Left lung (tissue), 10 donors: Measurements from ENCODE around the gene GPATCH8. TPM values are rescaled to one million over a fixed set of nuclear protein-coding genes. Genes with fewer than 3 reads are reported as not detected.
"Not testable (repeated sequence)": the region's sequence is repeated elsewhere in the genome, so short reads cannot be mapped to it uniquely, and the experiment has no call there.

Source experiments
- ATAC-seq: fragments of 200-7000 bp; cut with Tn5 transposase; one replicate; pipeline ENCODE4 v1.9.1; 2020; ENCODE audit warnings: moderate library complexity
- DNase-seq, 4 donors: peaks; one replicate each; pipeline ENCODE4 v3.0.0-alpha.2; 2013 to 2020
- H3K27ac ChIP-seq, 2 donors: fragments of 200-600 bp; sonication (generic) in 1 of 2; one replicate each; pipeline versions ENCODE4 v1.5.0 to v1.8.0; 2020 to 2021
- H3K27me3 ChIP-seq, 2 donors: fragments of 200-600 bp; sonication (generic) in 1 of 2; one replicate each; pipeline versions ENCODE4 v1.5.0 to v1.8.0; 2020 to 2021
- H3K36me3 ChIP-seq, 2 donors: fragments of 200-600 bp; sonication (generic) in 1 of 2; one replicate each; pipeline versions ENCODE4 v1.5.0 to v1.8.0; 2020 to 2021
- H3K4me1 ChIP-seq, 2 donors: fragments of 200-600 bp; one replicate each; pipeline ENCODE4 v1.8.0; 2021
- H3K4me3 ChIP-seq, 2 donors: fragments of 200-600 bp; sonication (generic) in 1 of 2; one replicate each; pipeline versions ENCODE4 v1.5.0 to v1.8.0; 2020 to 2021; ENCODE audit warnings: mild to moderate bottlenecking in 1 of 2
- H3K9me3 ChIP-seq, 2 donors: fragments of 200-600 bp; sonication (generic) in 1 of 2; one replicate each; pipeline versions ENCODE4 v1.5.0 to v1.8.0; 2020 to 2021
- CTCF ChIP-seq, 2 donors: fragments of 200-600 bp; sonication (generic) in 1 of 2; IDR thresholded peaks; one replicate each; pipeline versions ENCODE4 v1.5.0 to v1.8.0; 2021; ENCODE audit warnings: antibody characterized with exemption in 2 of 2
- intact Hi-C, 2 donors: fragments of 100-400 bp; cut with DNase I; formaldehyde crosslinking; loops; one replicate each; pipeline versions ENCODE4 v1.11.2 to v1.14.2; 2022
- polyA plus RNA-seq, 6 donors: library from polyadenylated mRNA; unstranded; fragments of 120-200 nt; gene quantifications; one replicate each; pipeline ENCODE4 v1.2.1, GENCODE V29; 2013; ENCODE audit not compliant: insufficient read length in 6 of 6
- total RNA-seq, 2 donors: library from RNA; stranded (reverse); fragmentation: NEBNext Ultra II Directional; extraction: Animal tissue kit (Norgen Biotek cat#: 25700); gene quantifications; one replicate each; pipeline ENCODE4 v1.2.1, GENCODE V29; 2021
- donor health status: DM: no; HTN: yes; CAD: no.
- donor health status: DM: no; HTN: no; CAD: no.

Gene GPATCH8
- total and polyA plus RNA-seq, 8 donors, result 29.8 to 57.5 (median 52.9) TPM

- ATAC-seq, result no peak
Observed at GRCh38 chr17:44396946-44397345, 106.3 kb downstream of the GPATCH8 start.

GRCh38 chr17:44394833-44395232 is 108.4 kb downstream of the GPATCH8 start:
- intact Hi-C loops, result loop anchor here in 1 of 2 donors (10.0 kb wide), 1 partner anchor 110 kb away; the partner anchor contains the start of gene GPATCH8
- H3K9me3 ChIP-seq, result no peaks in the 10 kb centered on the region
- DNase-seq (no peak), ATAC-seq (no peak)
- no peak overlapping the region for H3K27ac ChIP-seq
- TF ChIP-seq CTCF (IDR thresholded peaks at IDR 0.05), result no peak
- H3K4me1 ChIP-seq, result no peaks in the 10 kb centered on the region
- H3K36me3 ChIP-seq, result peaks cover 0 to 32% of the 10 kb centered on the region in 2 donors
- no peaks in the 10 kb centered on the region for H3K27me3 ChIP-seq
- H3K4me3 ChIP-seq, result no peak overlapping the region

More at GRCh38 chr17:44396946-44397345, 106.3 kb downstream of the GPATCH8 start:
- intact Hi-C loops, result loop anchor here in 1 of 2 donors (10.0 kb wide), 1 partner anchor 108 kb away; the partner anchor contains the start of gene GPATCH8
- H3K27me3 ChIP-seq, result no peaks in the 10 kb centered on the region
- H3K4me3 ChIP-seq, result no peak overlapping the region
- TF ChIP-seq CTCF (IDR thresholded peaks at IDR 0.05), result no peak
- no peaks in the 10 kb centered on the region for H3K4me1 ChIP-seq
- DNase-seq, result no peak
- no peaks in the 10 kb centered on the region for H3K9me3 ChIP-seq
- no peak overlapping the region for H3K27ac ChIP-seq
- peaks cover 0 to 53% of the 10 kb centered on the region in 2 donors for H3K36me3 ChIP-seq

DNA sequence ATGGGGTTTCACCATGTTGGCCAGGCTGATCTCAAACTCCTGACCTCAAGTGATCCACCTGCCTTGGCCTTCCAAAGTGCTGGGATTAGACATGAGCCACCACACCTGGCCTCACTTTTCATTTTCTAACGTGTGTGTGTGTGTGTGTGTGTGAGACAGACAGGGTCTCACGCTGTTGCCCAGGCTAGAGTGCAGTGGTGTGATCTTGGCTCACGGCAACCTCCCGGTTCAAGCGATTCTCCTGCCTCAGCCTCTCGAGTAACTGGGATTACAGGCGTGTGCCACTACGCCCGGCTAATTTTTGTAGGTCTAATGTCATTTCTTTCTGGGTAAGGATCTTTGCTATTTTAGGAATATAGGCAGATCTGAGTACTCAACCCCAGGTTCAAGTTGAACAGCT is 109.1 kb downstream of the GPATCH8 start:
- H3K4me1 ChIP-seq, H3K27ac ChIP-seq, DNase-seq, H3K9me3 ChIP-seq, H3K27me3 ChIP-seq, ATAC-seq, H3K4me3 ChIP-seq: not testable (repeated sequence)
- intact Hi-C loops, result loop anchor here in 1 of 2 donors (10.0 kb wide), 1 partner anchor 111 kb away; the partner anchor contains the start of gene GPATCH8
- peaks cover 0 to 25% of the 10 kb centered on the region in 2 donors for H3K36me3 ChIP-seq

DNA sequence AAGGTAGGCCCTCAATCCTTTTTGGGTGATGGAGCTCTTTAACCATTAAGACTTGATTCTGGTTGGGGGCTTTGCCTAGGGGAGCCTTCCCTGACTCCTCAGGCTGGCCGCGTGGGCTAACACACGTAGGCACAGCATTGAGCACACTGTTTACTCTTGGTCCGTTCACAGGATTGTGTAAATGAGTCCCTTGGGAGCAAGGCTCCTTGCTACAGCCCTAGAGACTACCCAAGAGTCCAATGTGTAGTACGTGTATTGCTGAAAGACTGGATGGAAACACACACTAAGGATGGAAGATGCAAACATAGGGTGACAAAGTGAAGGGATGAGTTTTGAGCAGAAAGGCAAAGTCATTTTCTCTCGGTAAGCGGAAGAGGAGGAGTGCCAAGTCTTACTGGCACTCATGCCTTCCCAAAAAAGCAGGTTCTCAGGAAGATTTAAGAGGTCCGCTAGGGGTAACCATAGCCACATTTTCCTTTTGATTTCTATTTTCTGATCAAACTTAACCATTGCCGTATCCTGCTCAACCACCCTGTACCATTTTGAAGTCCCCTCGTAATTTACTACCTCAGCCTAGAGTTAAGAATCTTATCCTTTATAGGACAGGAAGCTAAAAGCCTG is 112.8 kb downstream of the GPATCH8 start:
- Histone ChIP-seq H3K27ac (no peak overlapping the region), H3K9me3 (no peaks in the 10 kb centered on the region), H3K4me1 (peaks cover 5 to 8% of the 10 kb centered on the region in 2 donors), H3K27me3 (peaks cover 0 to 17% of the 10 kb centered on the region in 2 donors), H3K36me3 (no peaks in the 10 kb centered on the region), H3K4me3 (no peak overlapping the region)
- no peak for TF ChIP-seq CTCF (IDR thresholded peaks at IDR 0.05)
- ATAC-seq (no peak), DNase-seq (no peak)
- intact Hi-C loops, result loop anchor here in 1 of 2 donors (10.0 kb wide), 1 partner anchor 114 kb away; the partner anchor contains the start of gene GPATCH8

- peaks cover 10 to 14% of the 10 kb centered on the region in 2 donors for H3K4me1 ChIP-seq
- intact Hi-C loops, result loop anchor here in 1 of 2 donors (10.0 kb wide), 1 partner anchor 115 kb away; the partner anchor contains the start of gene GPATCH8
- no peak for TF ChIP-seq CTCF (IDR thresholded peaks at IDR 0.05)
- ATAC-seq (no peak), DNase-seq (no peak)
- H3K9me3 ChIP-seq, result no peaks in the 10 kb centered on the region
- no peak overlapping the region for H3K27ac ChIP-seq
- H3K36me3 ChIP-seq, result no peaks in the 10 kb centered on the region
- H3K27me3 ChIP-seq, result peaks cover 0 to 23% of the 10 kb centered on the region in 2 donors
- no peak overlapping the region for H3K4me3 ChIP-seq
Observed at GRCh38 chr17:44389723-44390202, 113.4 kb downstream of the GPATCH8 start.
